GM11168 (cell line): Measurements from ENCODE around the gene NOP53.
"Not testable (repeated sequence)": the region's sequence is repeated elsewhere in the genome, so short reads cannot be mapped to it uniquely, and the experiment has no call there.

Experiments used
- in situ Hi-C: fragments of 300-500 bp; cut with MboI; formaldehyde crosslinking; loops from one replicate; pipeline ENCODE4 v1.12.0; 2022; ENCODE audit warnings: low sequenced_read_pairs; ENCODE audit not compliant: unreplicated experiment

Gene NOP53

GRCh38 chr19:47767349-47767748, 22.0 kb downstream of the NOP53 start:
- in situ Hi-C loops, result no loop called here

GRCh38 chr19:47768604-47769003, 23.3 kb downstream of the NOP53 start:
- in situ Hi-C loops, result no loop called here

DNA sequence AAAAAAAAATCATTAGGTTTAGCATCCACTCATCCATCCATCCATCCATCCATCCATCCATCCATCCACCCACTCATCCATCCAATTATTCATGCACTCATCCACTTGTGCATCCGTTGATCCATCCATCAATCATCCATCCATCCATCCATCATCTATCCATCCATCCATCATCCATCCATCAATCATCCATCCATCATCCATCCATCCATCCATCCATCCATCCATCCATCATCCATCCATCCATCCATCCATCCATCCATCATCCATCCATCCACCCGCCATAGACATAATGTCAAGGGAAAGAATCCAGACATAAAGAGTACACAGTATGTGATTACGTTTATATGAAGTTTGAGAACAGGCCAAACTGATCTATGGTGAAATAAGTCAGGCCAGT, 24.2 kb downstream of the NOP53 start:
- in situ Hi-C loops, result no loop called here

- in situ Hi-C loops, result not testable (repeated sequence)
Measured at GRCh38 chr19:47771291-47771690, 25.9 kb downstream of the NOP53 start.

DNA sequence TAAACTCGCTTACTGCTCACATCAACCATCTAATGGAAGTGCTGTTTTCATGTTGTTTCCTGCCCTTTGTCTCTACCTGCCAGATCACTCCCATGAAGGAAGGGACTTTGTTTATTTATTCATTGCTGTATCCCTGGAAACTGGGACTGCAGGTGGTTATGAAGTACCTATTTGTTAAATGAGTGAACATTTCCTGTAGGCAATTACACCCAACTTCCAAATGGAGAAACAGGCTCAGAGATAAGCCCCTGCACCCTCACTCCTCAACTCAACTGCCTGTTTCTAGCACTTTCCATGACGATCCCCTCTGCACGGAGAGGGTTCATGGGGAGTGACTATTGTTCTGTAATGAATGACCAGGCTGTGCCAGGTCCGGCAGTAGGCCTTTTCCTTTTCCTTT, 31.2 kb downstream of the NOP53 start:
- in situ Hi-C loops, result no loop called here

GRCh38 chr19:47777245-47778048, 32.1 kb downstream of the NOP53 start:
- in situ Hi-C loops, result not testable (repeated sequence)

- in situ Hi-C loops, result no loop called here
Measured at GRCh38 chr19:47778049-47778953, 33.0 kb downstream of the NOP53 start, which contains the start of gene SELENOW. Gene SELENOW, plus strand, starts transcription at chr19:47778703. Its CDS starts 83 bp downstream, at chr19:47778786.

DNA sequence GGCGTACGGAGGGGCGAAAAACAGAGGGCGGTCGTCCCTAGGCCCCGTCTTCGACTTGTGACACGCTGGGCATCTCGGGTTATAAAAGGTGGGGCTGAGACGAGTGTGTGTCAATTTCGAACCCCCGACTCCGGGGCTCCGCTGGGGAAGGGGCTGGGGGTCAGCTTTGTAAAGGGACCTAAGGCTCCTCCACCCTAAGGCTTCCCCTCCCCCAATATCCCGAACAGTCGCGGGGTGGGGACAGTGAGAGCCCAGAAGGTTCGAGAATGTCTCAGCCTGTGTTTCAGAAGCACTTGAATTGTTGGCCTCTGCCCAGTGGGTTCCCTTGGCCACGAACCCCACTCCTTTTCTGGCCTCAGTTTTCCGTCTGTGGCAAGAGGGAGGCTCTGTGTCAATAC, 33.6 kb downstream of the NOP53 start:
- in situ Hi-C loops, result no loop called here

GRCh38 chr19:47779524-47780214, 34.3 kb downstream of the NOP53 start:
- in situ Hi-C loops, result no loop called here

DNA sequence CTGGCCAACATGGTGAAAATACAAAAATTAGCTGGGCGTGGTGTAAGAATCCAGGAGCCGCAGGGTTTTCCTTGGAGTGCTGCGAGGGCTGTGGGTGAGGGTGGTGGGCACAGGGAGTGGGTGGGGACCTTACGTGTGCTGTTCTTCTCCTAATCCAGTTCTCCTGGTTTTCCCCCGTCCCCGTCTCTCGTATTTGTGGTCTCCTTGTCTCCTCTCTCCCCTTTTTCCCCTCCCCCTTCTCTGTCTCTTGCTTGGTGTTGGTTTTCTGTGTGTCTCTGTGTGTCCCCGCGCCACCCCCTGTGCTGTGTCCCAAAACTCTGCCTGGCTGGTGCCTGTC, 34.8 kb downstream of the NOP53 start:
- in situ Hi-C loops, result no loop called here

DNA sequence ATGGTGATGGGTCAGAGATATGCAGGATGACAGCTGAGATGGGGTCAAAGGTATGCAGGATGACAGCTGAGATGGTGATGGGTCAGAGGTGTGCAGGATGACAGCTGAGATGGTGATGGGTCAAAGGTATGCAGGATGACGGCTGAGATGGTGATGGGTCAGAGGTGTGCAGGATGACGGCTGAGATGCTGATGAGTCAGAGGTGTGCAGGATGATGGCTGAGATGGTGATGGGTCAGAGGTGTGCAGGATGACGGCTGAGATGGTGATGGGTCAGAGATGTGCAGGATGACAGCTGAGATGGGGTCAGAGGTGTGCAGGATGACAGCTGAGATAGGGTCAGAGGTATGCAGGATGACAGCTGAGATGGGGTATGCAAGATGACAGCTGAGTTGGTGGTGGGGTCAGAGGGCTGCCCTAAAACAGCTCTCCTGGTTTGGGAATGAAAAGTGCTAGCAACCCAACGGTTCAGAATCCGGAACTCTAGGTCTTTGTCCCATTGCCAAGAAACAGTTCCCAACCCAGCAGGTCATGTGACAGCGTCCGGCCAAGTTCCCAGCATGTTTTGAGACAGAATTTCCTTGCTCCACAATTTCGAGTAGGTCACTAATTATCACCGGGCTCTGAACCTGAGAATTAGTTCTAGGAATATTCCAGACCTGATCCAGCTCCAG, 36.4 kb downstream of the NOP53 start:
- in situ Hi-C loops, result no loop called here

- in situ Hi-C loops, result no loop called here
Measured at GRCh38 chr19:47786566-47786965, 41.2 kb downstream of the NOP53 start.

DNA sequence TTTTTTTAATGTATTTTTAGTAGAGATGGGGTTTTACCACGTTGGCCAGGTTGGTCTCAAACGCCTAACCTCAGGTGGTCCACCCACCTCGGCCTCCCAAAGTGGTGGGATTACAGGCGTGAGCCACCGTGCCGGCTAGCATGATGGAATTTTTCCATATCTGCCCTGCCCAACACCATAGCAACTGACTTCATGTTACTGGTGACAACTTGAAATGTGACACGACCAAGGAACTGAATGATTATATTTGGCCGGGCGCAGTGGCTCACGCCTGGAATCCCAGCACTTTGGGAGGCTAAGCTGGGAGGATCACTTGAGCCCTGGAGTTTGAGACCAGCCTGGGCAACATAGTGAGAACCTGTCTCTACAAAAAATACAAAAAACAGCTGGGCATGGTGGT, 42.0 kb downstream of the NOP53 start:
- in situ Hi-C loops, result not testable (repeated sequence)

DNA sequence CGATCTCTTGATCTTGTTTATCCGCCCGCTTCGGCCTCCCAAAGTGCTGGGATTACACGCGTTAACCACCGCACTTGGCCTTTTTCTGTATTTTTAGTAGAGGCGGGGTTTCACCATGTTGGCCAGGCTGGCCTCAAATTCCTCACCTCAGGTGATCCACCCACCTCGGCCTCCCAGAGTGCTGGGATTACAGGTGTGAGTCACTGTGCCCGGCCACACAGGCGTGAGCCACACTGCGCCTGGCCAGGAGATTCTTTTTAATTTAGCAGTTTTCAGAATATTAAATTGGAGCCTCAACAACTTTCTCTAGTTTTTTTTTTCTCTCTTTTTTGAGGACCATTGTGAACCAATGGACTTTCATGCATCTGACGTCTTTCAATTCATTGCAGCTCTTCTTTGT, 44.5 kb downstream of the NOP53 start:
- in situ Hi-C loops, result not testable (repeated sequence)

DNA sequence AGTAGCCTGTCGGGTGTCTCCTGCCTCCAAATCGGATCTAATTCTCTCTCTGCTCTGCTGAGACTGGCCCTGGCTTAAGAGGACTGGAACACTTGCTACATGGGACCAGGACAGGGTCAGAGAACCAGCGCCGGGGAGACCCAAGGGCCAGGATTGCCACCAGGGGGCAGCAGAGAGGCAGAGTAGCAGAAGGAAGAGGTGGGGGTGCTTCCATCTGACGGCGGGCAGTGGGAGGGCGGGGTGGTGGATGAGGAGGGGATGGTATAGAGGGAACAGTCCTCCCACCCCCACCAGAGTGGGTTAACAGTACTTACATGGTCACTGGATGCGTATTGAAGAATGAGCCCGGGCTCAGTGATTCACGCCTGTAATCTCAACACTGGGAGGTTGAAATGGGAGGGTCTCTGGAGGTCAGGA, 45.1 kb downstream of the NOP53 start:
- in situ Hi-C loops, result no loop called here

- in situ Hi-C loops, result no loop called here
Measured at GRCh38 chr19:47792616-47793015, 47.3 kb downstream of the NOP53 start.

- in situ Hi-C loops, result no loop called here
Measured at GRCh38 chr19:47794526-47794925, 49.2 kb downstream of the NOP53 start.

GRCh38 chr19:47796785-47797184, 51.4 kb downstream of the NOP53 start:
- in situ Hi-C loops, result no loop called here

GRCh38 chr19:47797996-47798903, 52.9 kb downstream of the NOP53 start:
- in situ Hi-C loops, result no loop called here
